GM12878 (cell line): ENCODE measurements around the gene ZP2. TPM values are rescaled to one million over a fixed set of nuclear protein-coding genes. Genes with fewer than 3 reads are reported as not detected.
A peak's percentile ranks its signal among the peaks of the same experiment; 100 is the strongest.

ENCODE experiments used
- ATAC-seq: fragments of 200-7000 bp; cut with Tn5 transposase; 3 replicates; pipeline ENCODE4 v1.9.1; 2020; ENCODE audit warnings: mild to moderate bottlenecking, moderate library complexity
- Bru-seq: library from RNA; stranded (reverse); fragments of 400-500 nt; gene quantifications from one replicate; lab custom pipeline; 2021; lab: Mats Ljungman, UMichigan
- BruChase-seq, 2 experiments: library from RNA; stranded (reverse); fragments of 400-500 nt; gene quantifications; one replicate each; lab custom pipeline; 2021; lab: Mats Ljungman, UMichigan
- BruUV-seq: library from RNA; stranded (reverse); fragments of 400-500 nt; replicated peaks from 2 replicates; lab custom pipeline; 2021; lab: Mats Ljungman, UMichigan
- CTCF ChIA-PET: fragments of 300-600 bp; sonication (Branson Sonifier 250); formaldehyde crosslinking; extraction: SDS; loops from one replicate; lab custom pipeline; 2021; ENCODE audit warnings: inconsistent platforms; lab: Yijun Ruan, JAX
- POLR2A ChIA-PET: fragments of 350-600 bp; formaldehyde crosslinking; extraction: SDS; loops from one replicate; lab custom pipeline; 2021; ENCODE audit warnings: inconsistent platforms; lab: Charles Lee
- RAD21 ChIA-PET: fragments of 300-600 bp; sonication (Branson Sonifier 250); formaldehyde crosslinking; loops from one replicate; lab custom pipeline; 2023; ENCODE audit warnings: antibody characterized with exemption; ENCODE audit not compliant: unreplicated experiment; lab: Charles Lee
- SMC1A ChIA-PET: fragments of 300-600 bp; sonication (Branson Sonifier 250); formaldehyde crosslinking; loops from one replicate; lab custom pipeline; 2023; ENCODE audit not compliant: unreplicated experiment, uncharacterized antibody; lab: Charles Lee
- DNase-seq: peaks from one replicate; pipeline ENCODE4 v3.0.0-alpha.2; 2011; ENCODE audit warnings: low read depth, low spot score
- FAIRE-seq: peaks from 3 replicates; lab custom pipeline; 2011; peaks lifted over from hg19 to GRCh38; lab: Jason Lieb, UNC
- H2AFZ ChIP-seq: 2 replicates; pipeline ENCODE4 v1.6.0; 2011; ENCODE audit warnings: low read depth, low read length, control low read depth; ENCODE audit not compliant: control insufficient read depth
- H3K27ac ChIP-seq: 2 replicates; pipeline ENCODE4 v1.5.1; 2011; ENCODE audit warnings: control low read depth; ENCODE audit not compliant: control insufficient read depth, insufficient read depth
- H3K27me3 ChIP-seq, 2 experiments: replicated peaks in 1 of 2; 2 replicates each; pipeline versions ENCODE4 v1.6.0 to v1.6.1; 2011; ENCODE audit warnings: low read length in 1 of 2; ENCODE audit not compliant: control insufficient read depth in 2 of 2, insufficient read depth in 2 of 2
- H3K36me3 ChIP-seq, 2 experiments: 2 replicates each; pipeline ENCODE4 v1.5.1; 2011; ENCODE audit warnings: low read length in 1 of 2; ENCODE audit not compliant: control insufficient read depth in 2 of 2, insufficient read depth in 2 of 2
- H3K4me1 ChIP-seq: 2 replicates; pipeline ENCODE4 v1.6.1; 2011; ENCODE audit warnings: mild to moderate bottlenecking, low read length, moderate library complexity, mixed read lengths; ENCODE audit not compliant: control insufficient read depth, insufficient read depth
- H3K4me2 ChIP-seq: 2 replicates; pipeline ENCODE4 v1.6.0; 2011; ENCODE audit warnings: control low read depth; ENCODE audit not compliant: control insufficient read depth, insufficient read depth
- H3K4me3 ChIP-seq: fragments of 200-600 bp; sonication (generic); 2 replicates; pipeline ENCODE4 v1.5.1; 2016
- H3K79me2 ChIP-seq: 2 replicates; pipeline ENCODE4 v1.6.0; 2011; ENCODE audit warnings: low read length; ENCODE audit not compliant: control insufficient read depth, insufficient read depth
- H3K9ac ChIP-seq: 2 replicates; pipeline ENCODE4 v1.8.0; 2011; ENCODE audit warnings: low read length, control low read depth, mixed read lengths; ENCODE audit not compliant: control insufficient read depth, insufficient read depth
- H3K9me3 ChIP-seq: replicated peaks from 3 replicates; pipeline ENCODE4 v1.5.1; 2011; ENCODE audit warnings: mild to moderate bottlenecking, low read length; ENCODE audit not compliant: control insufficient read depth, insufficient read depth
- H4K20me1 ChIP-seq: 2 replicates; pipeline ENCODE4 v1.6.0; 2011; ENCODE audit not compliant: control insufficient read depth, insufficient read depth
- ASH2L ChIP-seq: fragments of 300-600, 200-600 bp; sonication (generic); IDR thresholded peaks from 2 replicates; pipeline ENCODE4 v1.6.1; 2017; ENCODE audit warnings: low read depth, mild to moderate bottlenecking, borderline replicate concordance
- POU2F2 ChIP-seq: IDR thresholded peaks from 3 replicates; pipeline ENCODE4 v1.6.1; 2011; ENCODE audit warnings: low read depth, mild to moderate bottlenecking, low read length, borderline replicate concordance
- RFX5 ChIP-seq: IDR thresholded peaks from 2 replicates; pipeline ENCODE4 v1.6.1; 2011; ENCODE audit warnings: low read depth, low read length, improper control_type of control experiment
- SPI1 ChIP-seq: IDR thresholded peaks from 2 replicates; pipeline ENCODE4 v1.6.1; 2011; ENCODE audit warnings: low read depth, mild to moderate bottlenecking, low read length, moderate library complexity, borderline replicate concordance; ENCODE audit not compliant: insufficient read depth
- SUPT20H ChIP-seq: IDR thresholded peaks from 2 replicates; pipeline ENCODE4 v1.6.1; 2011; ENCODE audit warnings: low read depth, mild to moderate bottlenecking, low read length, moderate library complexity, borderline replicate concordance; ENCODE audit not compliant: control insufficient read depth
- ZNF217 ChIP-seq: fragments of 450-650 bp; IDR thresholded peaks from 2 replicates; pipeline ENCODE4 v1.6.1; 2017; ENCODE audit warnings: antibody characterized with exemption, mild to moderate bottlenecking
- ZNF274 ChIP-seq: IDR thresholded peaks from one replicate; pipeline ENCODE4 v1.8.0; 2011; ENCODE audit not compliant: insufficient read length, insufficient read depth
- WGBS: methylation state at CpG from one replicate; pipeline ENCODE4 v1.1.6; 2016; ENCODE audit warnings: low lambda C conversion rate; ENCODE audit not compliant: insufficient replicate concordance, insufficient coverage; ENCODE audit errors: missing lambda C conversion rate; 5-methylcytosine and 5-hydroxymethylcytosine counted together
- in situ Hi-C: fragments of 300-500 bp; cut with MboI; formaldehyde crosslinking; loops from 9 replicates; pipeline ENCODE4 v1.14.3; 2018; ENCODE audit warnings: mixed read lengths
- intact Hi-C: fragments of 100-400 bp; cut with micrococcal nuclease; formaldehyde crosslinking; loops from one replicate; pipeline ENCODE4 v1.14.2; 2022; ENCODE audit not compliant: unreplicated experiment
- long read RNA-seq, 2 experiments: library from polyadenylated mRNA; unstranded; transcript quantifications; one replicate each; pipeline ENCODE4 v2.0.0, GENCODE V29; 2019 to 2020
- polyA minus RNA-seq, 3 experiments: library from RNA; depleted of rRNA, polyadenylated mRNA; stranded (reverse); fragments of >200 nt; gene quantifications; 2 replicates each; pipeline ENCODE4 v1.2.3, GENCODE V29; 2011
- polyA plus RNA-seq, 11 experiments: library from polyadenylated mRNA; depleted of rRNA in 4 of 11; unstranded in 6 of 11; stranded (reverse) in 5 of 11; fragments of >200 nt; fragmentation: Nextera tagmentation in 4 of 11; fragmentation: Illumina TruSeq in 1 of 11; extraction: Ambion mirVana in 4 of 11; extraction: Trizol in 1 of 11; gene quantifications; 1 replicate in 1 of 11; 2 replicates in 10 of 11; pipeline versions ENCODE4 v1.2.1 to v1.2.3, GENCODE V29; 2011 to 2016; ENCODE audit warnings: inconsistent platforms in 2 of 11, missing spikeins in 2 of 11, low read depth in 1 of 11
- total RNA-seq, 4 experiments: library from RNA; depleted of rRNA in 3 of 4; stranded (reverse); fragments of >200 nt in 3 of 4; fragmentation: Illumina TruSeq in 1 of 4; extraction: Trizol in 1 of 4; gene quantifications; 2 replicates each; pipeline versions ENCODE4 v1.2.1 to v1.2.3, GENCODE V29; 2013 to 2021
- TF ChIP-seq, protein P1 (sequence below): IDR thresholded peaks from 2 replicates; pipeline ENCODE4 v1.6.1; 2011; ENCODE audit warnings: low read depth, mild to moderate bottlenecking, low read length, moderate library complexity, borderline replicate concordance; ENCODE audit errors: extremely low read depth

Gene ZP2
- not detected in 2 replicates for total RNA-seq (2013; cell fraction: nucleolus; rRNA removed)
- 0.17 TPM in 1 of 2 replicates, not detected in the other for total RNA-seq (2014; rRNA removed)
- total RNA-seq (2014; rRNA removed; fragmentation: Illumina TruSeq; extraction: Trizol) = 0.28 TPM in 1 of 2 replicates, not detected in the other
- total RNA-seq (2021) = 0.21 TPM in 1 of 2 replicates, not detected in the other
- polyA plus RNA-seq (2011; ENCODE audit: low read depth) = not detected
- 0.04 and 0.11 TPM in 2 replicates for polyA plus RNA-seq (2011; rRNA removed)
- 0.07 and 0.12 TPM in 2 replicates for polyA plus RNA-seq (2011; cell fraction: cytosol; rRNA removed)
- polyA plus RNA-seq (2011; cell fraction: nucleus; rRNA removed) = 0.10 and 0.24 TPM in 2 replicates
- not detected in 2 replicates for polyA plus RNA-seq (2012)
- polyA plus RNA-seq (2014; fragmentation: Illumina TruSeq; extraction: Trizol) = 0.13 TPM in 1 of 2 replicates, not detected in the other
- under 1 TPM; 0.13 to 0.16 TPM for polyA plus RNA-seq (2014; fragmentation: Nextera tagmentation; extraction: Ambion mirVana)
- 0.12 and 0.37 TPM in 2 replicates for polyA plus RNA-seq (2014; rRNA removed)
- polyA plus RNA-seq (2016; fragmentation: Nextera tagmentation; extraction: Ambion mirVana) = under 1 TPM; 0.31 to 0.33 TPM
- polyA minus RNA-seq (2011; rRNA and poly(A)+ RNA removed) = not detected in 2 replicates
- polyA minus RNA-seq (2011; cell fraction: cytosol; rRNA and poly(A)+ RNA removed) = not detected in 2 replicates
- polyA minus RNA-seq (2011; cell fraction: nucleus; rRNA and poly(A)+ RNA removed) = not detected in 2 replicates
- percentile 9 among the genes with signal in this experiment for Bru-seq, nascent RNA
- BruChase-seq, experiment 1, labeled RNA remaining after a 6-hour chase = percentile 17 among the genes with signal in this experiment
- BruChase-seq, experiment 2, labeled RNA remaining after a 2-hour chase = percentile 13 among the genes with signal in this experiment
- long read RNA-seq, experiment 1 = 0 reads
- long read RNA-seq, experiment 2, partial matches to known transcripts = 1 of 3 reads
- long read RNA-seq, experiment 2, other reads (novel, unspliced or antisense) = 2 of 3 reads

- TF ChIP-seq SUPT20H (no peak), ASH2L (no peak), POU2F2 (no peak), ZNF217 (no peak), RFX5 (no peak), ZNF274 (no peak), SPI1 (no peak)
- TF ChIP-seq, protein P1, sequence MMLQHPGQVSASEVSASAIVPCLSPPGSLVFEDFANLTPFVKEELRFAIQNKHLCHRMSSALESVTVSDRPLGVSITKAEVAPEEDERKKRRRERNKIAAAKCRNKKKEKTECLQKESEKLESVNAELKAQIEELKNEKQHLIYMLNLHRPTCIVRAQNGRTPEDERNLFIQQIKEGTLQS = no peak
- H3K79me2 ChIP-seq = no peaks in the 10 kb centered on the region
- no peak within 1 kb of the TSS for H2AFZ ChIP-seq
- H3K4me2 ChIP-seq = no peak within 1 kb of the TSS
- H3K9ac ChIP-seq = no peak within 1 kb of the TSS
- DNase-seq (no peak), FAIRE-seq (no peak), ATAC-seq (no peak)
- no peaks in the 10 kb centered on the region for H4K20me1 ChIP-seq
- H3K4me3 ChIP-seq = no peak within 1 kb of the TSS
- H3K27ac ChIP-seq = no peak within 1 kb of the TSS
- RAD21 ChIA-PET = no interaction called here
- H3K4me1 ChIP-seq = no peaks in the 10 kb centered on the region
- H3K9me3 ChIP-seq = no peaks in the 10 kb centered on the region; the same call in 2 of the 3 replicates
- SMC1A ChIA-PET = interaction anchor here (1.2 to 1.6 kb wide), 2 partner anchors 13 to 61 kb away, joined by 3 to 4 read pairs; no protein-coding TSS in a partner anchor
- POLR2A ChIA-PET = no interaction called here
- intact Hi-C loops (no loop called here), in situ Hi-C loops (no loop called here)
- no peaks in the 10 kb centered on the region for H3K36me3 ChIP-seq
- no TSS peak for BruUV-seq
- CTCF ChIA-PET = interaction anchor here (2.3 kb wide), 1 partner anchor 67 kb away, joined by 6 read pairs; the partner anchor contains the start of gene CRYM
- WGBS = 31% methylated on average over 5 of the region's 5 CpGs
- no peaks in the 10 kb centered on the region; a peak in 1 of 4 replicates for H3K27me3 ChIP-seq
Measured at GRCh38 chr16:21211486-21211885, at the start of gene ZP2. ZP2 (minus strand) TSS chr16:21211574; CDS start chr16:21211547, 27 bp downstream.
